PFSK-1 (cell line): ENCODE data around the gene TRIM9.

Source experiments
- FOXP2 ChIP-seq: optimal IDR thresholded peaks from 2 replicates; pipeline ENCODE3; 2011; ENCODE audit warnings: borderline replicate concordance, control low read depth, inconsistent platforms; ENCODE audit not compliant: insufficient read depth; ENCODE audit errors: extremely low read length, extremely low read depth
- POLR2AphosphoS5 ChIP-seq: IDR thresholded peaks from 2 replicates; pipeline ENCODE4 v1.6.1; 2012; ENCODE audit warnings: low read depth, mild to moderate bottlenecking, control low read depth, low read length, moderate library complexity
- REST ChIP-seq, 2 experiments: IDR thresholded peaks; 2 replicates each; pipeline versions ENCODE4 v1.6.1 to v1.8.0; 2011 to 2012; ENCODE audit warnings: low read depth in 2 of 2, low read length in 2 of 2, control low read depth in 1 of 2, inconsistent platforms in 1 of 2, mild to moderate bottlenecking in 1 of 2, moderate library complexity in 1 of 2; ENCODE audit not compliant: insufficient read depth in 1 of 2
- SIN3A ChIP-seq: IDR thresholded peaks from 2 replicates; pipeline ENCODE4 v1.6.1; 2012; ENCODE audit warnings: mild to moderate bottlenecking, low read length, moderate library complexity, borderline replicate concordance; ENCODE audit not compliant: insufficient read depth
- TAF1 ChIP-seq: IDR thresholded peaks from 2 replicates; pipeline ENCODE4 v1.6.1; 2012; ENCODE audit warnings: low read length, control low read depth, borderline replicate concordance; ENCODE audit not compliant: insufficient read depth

TRIM9 gene

GRCh38 chr14:51121096-51121495 lies 26.2 kb upstream of the TRIM9 start:
- TF ChIP-seq SIN3A, result no peak
- no peak for TF ChIP-seq REST (IDR thresholded peaks at IDR 0.05; ENCODE audit: insufficient read depth in 1 of 2, low read depth in 2 of 2, low read length in 2 of 2)
- no peak for TF ChIP-seq FOXP2
- TF ChIP-seq POLR2AphosphoS5, result no peak
- no peak for TF ChIP-seq TAF1

GRCh38 chr14:51119411-51120051 lies 24.6 kb upstream of the TRIM9 start:
- no peak for TF ChIP-seq POLR2AphosphoS5
- TF ChIP-seq SIN3A, result no peak
- TF ChIP-seq FOXP2, result no peak
- no peak for TF ChIP-seq REST (IDR thresholded peaks at IDR 0.05; ENCODE audit: insufficient read depth in 1 of 2, low read depth in 2 of 2, low read length in 2 of 2)
- TF ChIP-seq TAF1, result no peak

GRCh38 chr14:51118993-51119392 lies 24.1 kb upstream of the TRIM9 start:
- no peak for TF ChIP-seq SIN3A
- no peak for TF ChIP-seq FOXP2
- TF ChIP-seq REST (IDR thresholded peaks at IDR 0.05; ENCODE audit: insufficient read depth in 1 of 2, low read depth in 2 of 2, low read length in 2 of 2), result no peak
- no peak for TF ChIP-seq TAF1
- TF ChIP-seq POLR2AphosphoS5, result no peak

GRCh38 chr14:51117593-51117992 lies 22.7 kb upstream of the TRIM9 start:
- TF ChIP-seq SIN3A, result no peak
- no peak for TF ChIP-seq POLR2AphosphoS5
- TF ChIP-seq FOXP2, result no peak
- TF ChIP-seq TAF1, result no peak
- no peak for TF ChIP-seq REST (IDR thresholded peaks at IDR 0.05; ENCODE audit: insufficient read depth in 1 of 2, low read depth in 2 of 2, low read length in 2 of 2)

GRCh38 chr14:51116682-51117081 lies 21.8 kb upstream of the TRIM9 start:
- TF ChIP-seq TAF1 (no peak), SIN3A (no peak), REST (IDR thresholded peaks at IDR 0.05; ENCODE audit: insufficient read depth in 1 of 2, low read depth in 2 of 2, low read length in 2 of 2) (no peak), FOXP2 (no peak), POLR2AphosphoS5 (no peak)
